Activated CD4-positive, alpha-beta T cell treated with anti-CD3 and anti-CD28 coated beads, Interleukin-10, Interleukin-2, amounts not matched to agents 100 ng/mL and 50 ng/mL, durations not matched to agents 16 hours and 8 hours (primary cell): Measurements from ENCODE around the gene ESPL1.
"Not testable (repeated sequence)": the region's sequence is repeated elsewhere in the genome, so short reads cannot be mapped to it uniquely, and the experiment has no call there.

ENCODE experiments used
- DNase-seq: peaks from one replicate; pipeline ENCODE4 v3.0.0-alpha.2; 2020

ESPL1 gene

DNA sequence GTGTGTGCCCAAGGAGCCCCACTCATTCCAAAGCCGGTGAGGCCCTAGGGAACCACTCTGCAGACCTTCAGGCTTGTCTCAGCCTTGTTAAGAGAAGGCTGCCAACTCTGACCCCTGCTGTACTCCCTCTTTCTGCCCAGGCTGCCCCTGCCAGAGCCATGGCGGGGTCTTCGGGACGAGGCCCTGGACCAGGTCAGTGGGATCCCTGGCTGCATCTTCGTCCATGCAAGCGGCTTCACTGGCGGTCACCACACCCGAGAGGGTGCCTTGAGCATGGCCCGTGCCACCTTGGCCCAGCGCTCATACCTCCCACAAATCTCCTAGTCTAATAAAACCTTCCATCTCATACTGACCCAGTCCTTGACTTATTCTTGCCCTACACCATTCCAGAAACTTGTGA, 38.7 kb downstream of the ESPL1 start:
- no peak for DNase-seq

DNA sequence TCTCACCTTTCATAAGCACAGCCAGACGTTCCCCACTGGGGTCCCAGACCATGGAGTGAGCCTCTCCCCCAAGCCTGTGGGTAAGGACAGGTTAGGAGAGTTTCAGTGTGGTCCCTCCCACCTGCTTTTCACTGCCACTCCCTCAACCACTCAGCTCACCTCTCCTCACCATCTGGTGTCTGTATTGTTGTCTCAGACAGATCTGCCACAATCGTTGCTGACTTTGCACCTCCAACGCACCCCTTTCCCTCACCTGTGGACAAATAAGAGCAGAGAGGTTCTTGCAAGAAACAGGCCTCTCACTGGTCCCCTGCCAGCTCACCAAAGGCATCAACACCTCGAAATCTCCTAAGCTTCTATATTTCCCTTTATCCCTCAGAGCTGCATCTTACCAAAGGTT, 40.2 kb downstream of the ESPL1 start:
- no peak for DNase-seq

DNA sequence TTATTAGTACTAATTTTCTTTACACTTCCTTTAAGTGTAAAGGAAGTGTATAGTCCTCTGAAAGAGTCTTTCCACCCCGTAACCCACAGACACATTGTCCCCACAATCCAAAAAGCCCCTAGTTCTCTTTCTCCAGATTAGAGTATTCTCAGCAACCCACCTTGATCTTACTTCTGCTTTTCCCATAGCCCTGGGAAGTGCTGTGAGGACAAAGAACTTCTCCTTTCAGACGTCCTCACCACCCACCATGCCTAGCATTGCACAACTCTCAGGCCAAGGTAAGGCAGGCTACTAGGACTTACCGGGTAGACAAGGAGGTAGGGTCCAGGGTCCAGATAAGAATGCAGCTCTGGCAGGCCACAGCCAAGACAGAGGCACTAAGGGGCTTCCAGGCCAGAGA, 45.9 kb downstream of the ESPL1 start:
- no peak for DNase-seq

DNA sequence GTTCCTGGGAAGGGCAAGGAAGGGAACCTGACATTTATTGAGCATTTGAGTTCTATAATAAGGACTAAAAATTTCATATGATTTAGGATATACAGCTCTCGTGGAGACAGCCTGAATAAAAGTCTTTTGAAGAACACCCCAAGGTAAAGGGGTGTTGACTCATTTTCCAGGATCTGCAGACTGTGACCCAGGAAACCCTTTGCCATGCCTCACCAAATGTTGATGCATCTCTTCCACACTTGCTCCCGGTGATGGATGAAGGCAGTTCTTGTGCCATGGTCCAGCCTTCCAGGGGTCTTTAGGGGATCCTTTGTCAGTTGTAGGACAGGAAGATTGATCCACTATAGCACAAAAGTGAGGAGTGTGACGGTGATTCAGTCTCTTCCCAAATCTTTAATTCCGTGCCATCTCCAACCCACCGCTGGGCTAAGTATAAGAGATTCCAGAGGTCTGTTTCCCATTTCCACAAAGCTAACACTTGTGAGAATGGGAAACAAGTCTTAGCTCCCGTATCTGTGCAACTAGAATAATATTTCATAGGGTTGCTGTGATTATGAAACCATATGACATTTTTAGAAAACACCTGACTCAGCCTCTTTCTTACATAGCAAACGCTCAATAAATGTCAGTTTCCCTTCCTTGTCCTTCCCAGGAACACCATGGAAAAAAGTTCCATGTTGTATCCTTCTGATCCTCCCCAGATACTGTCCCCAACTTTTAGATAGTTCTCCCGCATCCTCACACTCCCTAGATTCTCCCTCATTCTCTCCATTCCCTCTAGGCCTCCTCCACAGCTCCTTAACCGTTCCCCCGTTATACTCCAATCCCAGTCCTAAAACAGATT, 52.5 kb downstream of the ESPL1 start:
- no peak for DNase-seq

DNA sequence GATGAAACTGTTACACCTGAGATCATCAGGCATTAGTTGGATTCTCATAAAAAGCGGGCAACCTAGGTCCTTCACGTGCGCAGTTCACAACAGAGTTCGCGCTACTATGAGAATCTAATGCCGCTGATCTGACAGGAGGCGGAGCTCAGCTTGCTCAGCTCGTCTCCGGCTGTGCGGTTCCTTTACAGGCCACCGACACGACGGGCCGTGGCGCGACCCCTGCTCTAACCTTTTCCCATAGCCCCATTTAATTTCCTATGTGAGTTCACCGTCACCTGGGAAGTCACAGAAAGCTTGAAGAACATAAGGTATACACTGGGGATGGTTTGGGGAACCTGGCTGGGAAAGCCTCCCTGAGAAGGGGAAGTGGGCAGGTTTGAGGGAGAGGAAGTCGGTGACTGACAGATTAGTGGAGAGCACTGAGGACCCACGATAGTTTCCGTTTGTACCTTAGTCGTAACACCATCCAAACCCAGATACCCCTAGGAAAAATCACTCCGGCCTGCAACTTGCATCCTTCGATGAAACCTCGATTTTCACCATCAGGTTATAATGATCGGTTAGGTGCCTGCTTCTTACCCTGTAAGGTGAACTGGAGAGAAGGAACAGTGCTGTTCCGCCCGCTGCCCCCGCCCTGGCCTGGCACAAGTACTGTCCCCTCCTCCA, 56.1 kb downstream of the ESPL1 start:
- peak; percentile 73 for DNase-seq

DNA sequence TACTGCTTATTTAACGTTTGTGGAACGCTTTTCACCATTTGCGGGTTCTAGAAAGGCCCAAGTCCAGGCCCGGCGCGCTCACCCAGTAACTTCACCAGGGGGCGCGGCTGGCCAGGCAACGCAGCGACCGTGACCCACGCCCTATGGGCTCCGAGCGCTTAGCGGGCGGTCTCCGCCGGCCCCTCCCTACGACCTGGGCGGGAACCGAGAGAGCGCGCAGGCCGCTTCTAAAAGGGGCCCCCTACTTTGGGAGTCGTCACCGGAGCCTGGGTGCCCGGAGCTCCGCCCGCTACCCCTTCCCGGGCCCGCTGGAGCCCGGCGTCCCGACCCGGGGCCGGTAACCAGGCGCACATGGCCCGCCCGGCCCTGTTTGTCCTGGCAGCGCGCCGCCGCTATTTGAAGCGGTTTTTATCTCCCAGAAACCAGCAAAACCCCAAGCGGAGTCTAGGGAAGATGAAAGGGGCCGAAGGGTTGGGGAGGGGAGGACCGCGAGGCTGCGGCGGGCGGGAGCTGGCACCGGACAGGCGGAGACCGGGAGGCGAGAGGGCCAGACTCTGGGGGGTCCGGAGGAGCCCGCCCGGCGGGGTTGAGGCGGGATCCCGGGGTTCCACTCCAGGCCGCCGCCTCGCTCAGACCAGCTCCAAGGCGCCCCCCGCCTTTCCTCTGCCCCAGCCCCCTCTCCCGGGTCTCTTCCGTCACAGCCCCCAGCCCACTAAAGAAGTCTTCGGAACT, 56.8 kb downstream of the ESPL1 start:
- DNase-seq, result peak; percentile 95

DNA sequence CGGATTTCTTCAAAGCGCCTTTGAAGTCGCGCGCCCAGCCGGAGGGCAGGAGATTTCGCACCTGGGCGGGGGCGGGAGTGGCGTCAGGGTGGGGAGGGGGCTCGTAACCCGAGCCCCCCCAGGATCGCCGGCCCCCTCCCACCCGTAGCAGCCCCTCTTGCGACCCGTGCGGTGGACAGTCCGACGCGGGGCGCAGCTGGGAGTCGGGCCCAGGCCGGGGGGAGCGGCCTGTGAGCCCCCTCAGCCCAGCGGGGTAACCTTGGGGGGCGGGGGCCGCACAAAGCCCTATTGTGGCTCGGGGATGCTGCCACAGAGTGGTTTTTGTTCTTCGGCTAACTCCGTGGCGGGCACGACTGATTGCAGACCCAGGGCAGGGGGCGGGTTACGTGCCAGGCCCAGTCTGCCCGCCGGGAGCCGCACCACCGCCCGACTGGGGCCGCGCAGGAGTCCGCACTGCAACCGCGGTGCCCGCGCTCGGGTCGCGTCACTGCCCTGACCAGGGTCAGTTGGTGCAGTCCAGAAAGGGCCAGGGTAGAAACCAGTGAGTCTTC, 57.5 kb downstream of the ESPL1 start:
- peak; percentile 27 for DNase-seq

DNA sequence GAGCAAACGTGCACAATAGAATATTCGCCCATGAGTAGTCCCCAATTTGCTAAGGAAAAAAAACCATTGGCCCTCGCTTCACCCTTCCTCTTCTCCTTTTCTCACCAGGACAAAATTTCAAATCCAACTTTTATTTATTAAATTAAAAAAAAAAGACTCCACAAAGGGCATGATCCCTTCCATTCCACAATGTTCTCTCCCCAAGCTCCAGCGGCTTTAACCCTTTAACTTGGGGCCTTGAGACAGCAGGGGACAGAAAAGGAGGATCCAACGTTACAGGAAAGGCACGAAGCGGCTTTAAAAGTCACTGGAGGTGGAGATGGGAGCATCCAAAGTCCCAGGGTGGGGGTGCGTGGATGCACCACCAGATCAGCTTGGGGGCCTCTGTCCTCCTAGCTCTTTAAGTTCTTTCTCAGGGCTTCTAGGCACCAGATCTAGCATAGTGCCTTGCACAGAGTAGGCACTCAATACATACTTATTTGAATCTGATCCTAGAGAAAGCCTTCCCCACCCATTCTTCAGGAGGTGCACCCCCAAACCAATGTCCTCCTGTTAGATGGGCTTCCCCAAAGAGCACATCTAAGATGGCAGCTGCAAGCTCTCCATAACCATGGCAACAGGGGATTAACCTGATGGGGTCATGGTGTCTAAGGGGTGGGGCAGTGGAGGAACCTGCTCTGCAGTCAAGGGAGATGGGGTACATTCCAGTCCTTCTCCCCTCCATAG, 58.5 kb downstream of the ESPL1 start:
- DNase-seq, result no peak

DNA sequence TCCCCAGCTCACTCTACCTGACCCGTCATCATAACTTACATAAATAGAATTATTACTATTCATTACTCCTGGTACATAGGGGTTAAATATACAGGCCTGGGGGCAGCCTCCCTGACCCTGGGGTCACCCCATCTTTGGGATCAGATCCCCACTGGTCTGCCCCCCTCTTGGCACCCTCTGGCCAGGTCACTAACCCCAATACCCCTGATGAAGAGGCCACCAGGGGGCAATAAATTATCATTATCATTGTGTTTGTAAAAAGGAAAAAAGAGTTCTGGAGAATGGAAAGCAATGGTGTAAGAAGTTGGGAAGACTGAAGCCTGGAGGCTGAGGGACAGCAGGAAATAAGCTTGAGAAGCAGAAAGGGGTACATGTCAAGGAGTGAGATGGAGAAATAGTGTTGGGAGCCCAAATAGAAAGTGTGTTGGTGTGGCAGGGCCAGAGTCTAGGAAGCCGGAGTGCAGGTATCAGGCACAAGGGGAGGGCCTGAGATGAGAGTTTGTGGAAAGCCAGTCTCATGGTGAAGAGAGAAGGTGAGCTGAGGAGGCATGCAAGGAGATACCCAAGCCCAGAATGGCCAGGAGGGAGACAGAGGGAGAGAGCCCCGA, 59.4 kb downstream of the ESPL1 start:
- no peak for DNase-seq

DNA sequence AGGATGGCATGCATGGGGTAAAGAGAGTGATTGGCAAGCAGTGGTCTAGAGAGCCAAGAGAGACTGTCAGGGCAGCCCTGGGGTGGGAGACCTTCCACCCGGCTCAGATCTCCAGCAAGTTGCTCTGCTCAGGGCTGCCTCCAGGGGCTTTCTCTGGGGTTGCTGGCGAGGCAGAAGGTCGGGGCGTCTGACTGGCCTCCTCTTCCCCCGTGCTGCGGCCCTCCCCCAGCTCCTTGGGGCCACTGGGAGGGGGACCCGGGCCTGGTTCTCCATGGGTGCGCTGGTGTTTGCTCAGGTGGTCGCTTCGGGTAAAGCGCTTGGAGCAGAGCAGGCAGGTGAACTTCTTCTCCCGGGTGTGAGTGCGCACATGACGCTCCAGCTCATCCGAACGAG, 59.9 kb downstream of the ESPL1 start:
- DNase-seq, result no peak

DNA sequence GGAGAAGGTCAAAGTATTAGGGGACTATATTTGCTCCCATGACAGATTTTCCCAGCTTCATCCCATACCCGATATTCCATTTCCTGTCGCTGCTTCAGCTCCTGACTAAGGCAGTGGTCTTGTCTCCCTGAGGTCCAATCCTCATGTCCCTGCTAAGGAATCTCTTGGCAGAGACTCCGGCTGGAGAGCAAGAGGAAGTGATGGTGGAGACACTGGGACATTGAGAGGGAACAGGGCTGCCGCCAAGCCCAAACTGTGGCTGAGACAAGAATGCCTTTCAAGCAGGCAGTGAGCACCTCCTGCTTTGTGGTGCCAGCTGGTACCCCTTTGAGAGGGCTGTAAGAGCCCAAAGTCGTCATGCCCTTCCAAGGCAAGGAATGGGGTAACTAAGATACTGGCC, 62.6 kb downstream of the ESPL1 start:
- DNase-seq, result no peak

DNA sequence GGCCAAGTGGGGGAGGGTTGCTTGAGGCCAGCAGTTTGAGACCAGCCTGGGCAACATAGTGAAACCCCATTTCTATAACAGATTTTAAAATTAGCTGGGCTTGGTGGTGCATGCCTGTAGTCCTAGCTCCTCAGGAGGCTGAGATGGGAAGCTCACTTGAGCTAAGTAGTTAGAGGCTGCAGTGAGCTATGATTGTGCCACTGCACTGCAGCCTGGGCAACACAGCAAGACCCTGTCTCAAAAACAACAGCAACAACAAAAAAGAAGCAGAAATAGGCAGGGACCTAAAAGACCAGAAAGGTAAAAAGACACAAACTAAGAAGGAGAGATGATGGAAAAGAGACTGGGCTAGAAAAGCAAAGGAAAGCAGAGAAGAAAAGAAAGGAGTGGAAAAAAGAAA, 64.2 kb downstream of the ESPL1 start:
- DNase-seq, result not testable (repeated sequence)

DNA sequence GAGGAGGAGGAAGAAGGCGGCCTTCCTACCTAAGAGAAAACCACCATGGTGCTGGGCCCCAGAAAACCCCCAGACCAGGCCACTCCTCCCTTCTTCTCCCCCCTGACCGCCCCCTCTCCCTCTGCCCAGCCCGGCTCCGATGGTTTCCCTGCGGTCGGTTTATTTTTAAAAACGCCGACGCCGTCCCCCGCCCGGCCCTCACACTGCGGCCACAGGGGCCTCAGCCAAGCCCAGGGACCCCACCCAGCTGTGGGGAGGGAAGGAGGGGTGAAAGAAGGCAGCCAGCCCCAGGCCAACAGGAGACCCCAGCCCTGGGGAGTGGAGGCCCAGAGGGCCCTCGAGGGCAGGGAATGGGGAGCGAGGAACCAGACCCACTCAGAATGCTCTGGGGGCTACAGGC, 64.6 kb downstream of the ESPL1 start:
- DNase-seq, result no peak

DNA sequence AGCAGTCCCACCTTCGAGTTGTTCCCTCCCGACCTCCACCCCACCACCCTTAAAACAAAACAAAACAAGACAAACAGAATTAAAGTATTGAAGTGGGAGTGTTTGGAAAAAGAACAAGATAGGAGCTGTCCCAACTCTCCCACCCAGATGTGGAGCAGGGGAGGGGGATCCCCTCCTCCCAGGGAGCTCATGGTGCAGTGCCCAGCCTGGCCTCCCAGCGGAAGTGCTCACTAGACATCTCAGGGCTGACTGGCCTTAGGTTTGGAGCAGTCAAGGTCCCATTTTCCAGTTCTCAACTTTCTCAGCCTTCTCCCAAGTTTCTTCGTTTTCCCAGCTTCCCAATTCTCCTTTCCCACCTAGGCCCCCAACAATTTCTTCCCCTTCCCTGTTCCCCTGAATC, 65.2 kb downstream of the ESPL1 start:
- no peak for DNase-seq

DNA sequence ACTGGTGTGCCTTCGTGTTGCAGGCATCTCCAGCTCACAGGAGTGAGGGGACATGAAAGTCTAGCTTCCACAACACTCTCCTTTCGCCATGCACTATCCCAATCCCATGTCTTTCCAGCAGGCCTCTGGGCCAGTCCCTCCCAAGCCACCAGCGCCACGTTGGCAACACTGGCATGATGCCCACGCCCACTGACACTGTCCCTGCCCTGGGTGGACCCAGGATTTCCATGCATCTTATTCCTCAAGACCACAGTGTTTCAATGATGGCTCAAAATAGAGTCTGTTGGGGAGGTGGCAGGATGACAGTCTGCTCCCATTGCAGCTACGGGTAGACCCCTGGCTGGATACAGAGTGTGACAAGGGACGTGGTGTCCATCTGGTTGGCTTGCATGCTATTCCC, 65.7 kb downstream of the ESPL1 start:
- no peak for DNase-seq

DNA sequence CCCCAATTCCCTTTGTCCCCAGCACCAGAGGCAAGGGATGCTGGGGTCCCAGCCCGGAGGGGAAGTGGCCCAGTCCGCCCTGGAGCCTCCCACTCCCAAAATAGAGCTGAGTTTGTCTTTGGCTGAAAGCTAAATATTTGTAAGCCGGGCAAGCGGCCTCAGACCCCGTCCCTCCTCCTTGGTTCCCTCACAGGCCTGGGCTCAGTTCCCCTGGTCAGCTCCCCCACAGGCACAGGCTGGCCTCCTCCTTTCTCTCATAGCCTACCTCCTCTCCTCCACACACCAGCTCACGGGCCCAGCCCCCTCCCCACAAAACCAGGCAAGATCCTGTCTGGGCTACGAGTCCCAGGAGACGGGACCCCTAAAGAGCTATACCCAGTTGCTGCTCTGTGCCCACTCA, 66.7 kb downstream of the ESPL1 start:
- no peak for DNase-seq

DNA sequence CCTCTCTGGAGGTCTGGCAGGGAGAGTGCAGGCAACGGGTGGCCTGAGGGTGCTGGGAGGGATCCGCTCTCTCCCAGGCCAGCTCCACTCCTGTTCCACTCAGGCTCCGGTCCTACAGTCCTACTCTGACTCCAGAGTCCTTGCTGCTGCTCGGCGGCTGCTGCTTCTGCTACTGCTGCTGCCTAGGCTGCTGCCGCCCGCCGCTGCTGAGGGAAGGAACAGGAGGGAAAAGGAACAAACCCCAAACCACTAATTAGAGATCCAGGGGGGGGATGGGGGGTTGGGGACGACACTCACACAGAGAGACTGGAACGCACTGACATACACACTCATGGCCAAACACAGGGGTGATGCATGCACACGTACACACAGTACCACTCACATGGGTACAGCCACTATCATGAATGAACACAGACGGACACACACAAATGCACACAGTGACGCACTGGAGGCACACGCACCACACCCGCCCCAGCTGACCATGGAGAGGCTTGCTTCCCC, 68.1 kb downstream of the ESPL1 start, which contains the start of gene SP7:
Gene SP7, minus strand, starts transcription at position 174 of the 501 bp plus-strand sequence. CDS start 708 bp downstream, outside the sequence.
- no peak for DNase-seq

DNA sequence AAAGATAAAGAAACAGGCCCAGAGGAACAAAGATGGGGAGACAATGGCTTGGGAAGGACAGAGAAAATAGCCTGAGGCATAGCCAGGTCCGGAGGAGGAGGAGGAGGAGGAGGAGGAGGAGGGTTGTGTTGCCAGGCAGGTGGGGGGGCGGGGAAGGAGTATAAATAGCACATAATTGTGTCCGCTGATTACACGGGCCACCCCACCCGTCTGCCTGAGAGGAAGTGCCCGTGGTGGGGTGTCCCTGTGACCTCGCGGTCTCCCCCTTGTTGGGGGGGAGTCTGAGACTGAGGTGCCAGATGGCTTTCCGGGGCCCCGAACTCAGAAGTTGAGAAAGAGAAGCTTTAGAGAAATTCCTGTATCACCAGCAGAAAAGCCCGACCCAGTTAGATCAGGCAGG, 69.9 kb downstream of the ESPL1 start:
- no peak for DNase-seq

DNA sequence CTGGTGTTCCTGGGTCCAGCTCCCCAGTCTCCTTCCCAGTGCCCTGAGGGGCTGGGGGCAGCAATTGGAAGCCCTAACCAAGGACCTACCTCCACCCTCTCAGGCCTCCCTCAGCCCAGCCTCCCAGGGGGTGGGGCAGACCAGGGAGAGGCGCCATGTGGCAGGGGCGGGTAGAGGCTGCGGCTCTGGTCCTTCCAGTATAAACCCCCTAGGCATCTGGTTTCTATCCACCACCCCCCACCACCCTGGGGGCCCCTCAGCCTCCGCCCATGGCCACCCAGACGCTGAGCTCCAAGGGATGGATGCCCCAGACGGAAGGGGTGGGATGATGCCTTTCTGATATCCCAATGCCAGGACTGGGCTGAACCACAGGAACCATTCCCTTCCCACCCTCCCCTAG, 70.8 kb downstream of the ESPL1 start:
- no peak for DNase-seq

DNA sequence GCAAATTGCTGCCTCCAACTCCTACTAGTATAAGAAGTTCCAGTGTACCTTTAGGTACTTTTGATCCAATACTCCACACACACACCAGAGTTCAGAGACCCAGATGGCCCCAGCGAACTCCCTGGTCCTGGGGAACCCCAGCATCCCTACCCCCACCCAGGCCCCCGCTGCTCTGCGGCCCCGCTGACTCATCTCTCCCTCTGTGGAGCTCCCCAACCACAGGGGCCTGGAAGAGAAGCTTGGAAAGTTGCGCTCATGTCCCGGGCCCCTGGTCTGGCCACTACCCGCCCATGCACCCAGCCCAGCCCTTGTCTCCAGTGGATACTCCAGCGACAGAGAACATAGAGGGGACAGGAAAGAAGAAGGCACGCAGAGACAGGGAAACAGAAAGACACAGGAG, 72.3 kb downstream of the ESPL1 start:
- no peak for DNase-seq
